Tibial nerve (tissue), 4 donors: ENCODE data around the gene FHL3.

ENCODE experiments used
- CTCF ChIP-seq, 5 experiments: fragments of 200-600 bp in 3 of 5; fragments of 450-650 bp in 2 of 5; sonication (generic) in 3 of 5; IDR thresholded peaks; one replicate each; pipeline ENCODE4 v1.5.1; 2016 to 2019; ENCODE audit warnings: antibody characterized with exemption in 5 of 5, mild to moderate bottlenecking in 3 of 5, moderate library complexity in 2 of 5
- EP300 ChIP-seq, 2 donors: sonication (generic); formaldehyde crosslinking; IDR thresholded peaks; one replicate each; pipeline ENCODE4 v1.6.1; 2017; ENCODE audit warnings: antibody characterized with exemption in 2 of 2, mild to moderate bottlenecking in 1 of 2
- POLR2A ChIP-seq, 2 donors: fragments of 450-650 bp; IDR thresholded peaks; one replicate each; pipeline ENCODE4 v1.6.1; 2017; ENCODE audit warnings: antibody characterized with exemption in 2 of 2, mild to moderate bottlenecking in 2 of 2, moderate library complexity in 2 of 2

DNA sequence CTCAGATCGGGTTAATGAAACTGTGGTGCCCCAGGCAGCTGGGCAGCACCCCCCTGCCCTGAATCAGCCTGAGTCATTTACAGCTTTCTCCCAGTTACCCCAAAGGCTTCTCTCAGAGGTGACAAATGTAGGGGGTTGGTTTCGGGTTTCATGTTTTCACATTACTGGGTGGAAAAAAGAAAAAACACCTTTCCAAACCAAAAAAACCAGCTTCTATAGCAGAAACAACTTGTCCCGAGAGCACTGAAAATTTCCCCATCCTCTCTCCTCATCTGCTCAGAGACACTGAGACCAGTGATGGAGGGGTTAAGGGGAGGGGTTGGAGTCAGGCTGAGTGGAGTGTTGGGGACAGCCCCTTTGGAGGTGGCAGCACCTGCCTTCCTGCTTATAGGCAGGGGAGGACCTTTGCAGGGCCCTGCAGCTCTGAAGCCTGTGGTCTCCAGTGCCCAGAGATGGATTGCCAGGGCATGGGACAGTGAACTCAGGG lies 22.8 kb upstream of the FHL3 start:
- TF ChIP-seq CTCF (IDR thresholded peaks at IDR 0.05), result no peak
- TF ChIP-seq EP300 (IDR thresholded peaks at IDR 0.05), result no peak
- TF ChIP-seq POLR2A (IDR thresholded peaks at IDR 0.05), result no peak
